SU-DHL-6 (cell line): ENCODE measurements around the gene MTOR.

Experiments
- EZH2phosphoT487 ChIP-seq: fragments of 200-600 bp; sonication (generic), shearing (Covaris generic); conservative IDR thresholded peaks from 2 replicates; pipeline ENCODE4 v1.6.1; 2018; ENCODE audit warnings: mild to moderate bottlenecking, antibody characterized with exemption, low read length, moderate library complexity, mixed read lengths
- TF ChIP-seq, protein P1 (sequence below): fragments of 200-600 bp; sonication (generic); IDR thresholded peaks from one replicate; pipeline ENCODE4 v1.5.1; 2017; ENCODE audit warnings: antibody characterized with exemption, mild to moderate bottlenecking, low read length, moderate library complexity; ENCODE audit not compliant: insufficient read depth, poor library complexity, severe bottlenecking

DNA sequence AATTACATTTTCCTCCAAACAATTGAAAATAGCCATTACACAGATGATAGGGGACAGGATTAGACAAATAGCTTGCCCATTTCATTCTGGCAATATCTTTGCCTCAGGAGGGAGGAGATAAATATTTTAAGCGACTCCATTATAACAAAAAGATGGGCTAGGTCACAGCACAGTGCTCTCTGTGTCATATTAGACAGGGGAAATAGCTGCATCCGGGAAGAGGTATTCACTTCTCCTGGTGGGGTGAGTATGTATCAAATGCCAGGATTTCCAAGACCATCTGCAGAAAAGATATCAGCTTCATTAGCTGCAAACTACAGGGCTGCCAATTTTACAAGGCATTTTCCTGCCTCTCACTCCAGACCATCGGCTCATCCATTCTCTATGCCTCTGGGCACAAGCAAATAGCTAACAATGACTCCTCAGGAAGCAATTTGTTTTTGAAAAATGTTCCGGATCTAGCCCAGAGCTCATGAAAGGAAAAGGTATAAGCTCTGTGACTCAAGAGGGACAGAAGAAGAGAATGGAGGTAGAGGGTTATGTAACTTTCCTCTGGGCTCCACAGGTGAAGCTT, 115.1 kb downstream of the MTOR start:
- TF ChIP-seq, protein P1, sequence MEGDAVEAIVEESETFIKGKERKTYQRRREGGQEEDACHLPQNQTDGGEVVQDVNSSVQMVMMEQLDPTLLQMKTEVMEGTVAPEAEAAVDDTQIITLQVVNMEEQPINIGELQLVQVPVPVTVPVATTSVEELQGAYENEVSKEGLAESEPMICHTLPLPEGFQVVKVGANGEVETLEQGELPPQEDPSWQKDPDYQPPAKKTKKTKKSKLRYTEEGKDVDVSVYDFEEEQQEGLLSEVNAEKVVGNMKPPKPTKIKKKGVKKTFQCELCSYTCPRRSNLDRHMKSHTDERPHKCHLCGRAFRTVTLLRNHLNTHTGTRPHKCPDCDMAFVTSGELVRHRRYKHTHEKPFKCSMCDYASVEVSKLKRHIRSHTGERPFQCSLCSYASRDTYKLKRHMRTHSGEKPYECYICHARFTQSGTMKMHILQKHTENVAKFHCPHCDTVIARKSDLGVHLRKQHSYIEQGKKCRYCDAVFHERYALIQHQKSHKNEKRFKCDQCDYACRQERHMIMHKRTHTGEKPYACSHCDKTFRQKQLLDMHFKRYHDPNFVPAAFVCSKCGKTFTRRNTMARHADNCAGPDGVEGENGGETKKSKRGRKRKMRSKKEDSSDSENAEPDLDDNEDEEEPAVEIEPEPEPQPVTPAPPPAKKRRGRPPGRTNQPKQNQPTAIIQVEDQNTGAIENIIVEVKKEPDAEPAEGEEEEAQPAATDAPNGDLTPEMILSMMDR: no peak
- TF ChIP-seq EZH2phosphoT487: no peak
